Hepatocyte (in vitro differentiated cells): ENCODE measurements around the gene PHIP. TPM values are rescaled to one million over a fixed set of nuclear protein-coding genes. Genes with fewer than 3 reads are reported as not detected.
A peak's percentile ranks its signal among the peaks of the same experiment; 100 is the strongest.

Experiments used
- DNase-seq: peaks from one replicate; pipeline ENCODE4 v3.0.0-alpha.2; 2016; ENCODE audit warnings: low spot score
- H2AFZ ChIP-seq: fragments of 200-600 bp; sonication (generic); 2 replicates; pipeline ENCODE4 v1.6.0; 2016; ENCODE audit warnings: antibody characterized with exemption, mild to moderate bottlenecking
- H3K27ac ChIP-seq: fragments of 200-600 bp; sonication (generic); 2 replicates; pipeline ENCODE4 v1.5.1; 2016; ENCODE audit warnings: mild to moderate bottlenecking
- H3K27me3 ChIP-seq: fragments of 200-600 bp; sonication (generic); 2 replicates; pipeline ENCODE4 v1.6.1; 2016
- H3K36me3 ChIP-seq: fragments of 200-600 bp; sonication (generic); replicated peaks from 2 replicates; pipeline ENCODE4 v1.5.1; 2016; ENCODE audit warnings: low read depth; ENCODE audit not compliant: insufficient read depth
- H3K4me1 ChIP-seq: fragments of 200-600 bp; sonication (generic); 2 replicates; pipeline ENCODE4 v1.5.1; 2016; ENCODE audit warnings: mild to moderate bottlenecking, moderate library complexity; ENCODE audit not compliant: insufficient read depth
- H3K4me2 ChIP-seq: fragments of 200-600 bp; sonication (generic); 2 replicates; pipeline ENCODE4 v1.6.0; 2016
- H3K4me3 ChIP-seq: fragments of 200-600 bp; sonication (generic); 2 replicates; pipeline ENCODE4 v1.5.1; 2016; ENCODE audit warnings: mild to moderate bottlenecking
- H3K79me2 ChIP-seq: fragments of 200-600 bp; sonication (generic); 2 replicates; pipeline ENCODE4 v1.6.0; 2017; ENCODE audit warnings: mild to moderate bottlenecking
- H3K9me2 ChIP-seq: fragments of 200-600 bp; sonication (generic); replicated peaks from 2 replicates; pipeline ENCODE4 v1.6.0; 2017; ENCODE audit warnings: mild to moderate bottlenecking; ENCODE audit not compliant: insufficient read depth
- H3K9me3 ChIP-seq: fragments of 200-600 bp; sonication (generic); 2 replicates; pipeline ENCODE4 v1.5.1; 2016; ENCODE audit warnings: low read depth, mild to moderate bottlenecking
- H4K20me1 ChIP-seq: fragments of 200-600 bp; sonication (generic); 2 replicates; pipeline ENCODE4 v1.6.0; 2016; ENCODE audit warnings: mild to moderate bottlenecking; ENCODE audit not compliant: insufficient read depth, poor library complexity, severe bottlenecking
- EZH2 ChIP-seq: fragments of 200-600 bp; sonication (generic); IDR thresholded peaks from 2 replicates; pipeline ENCODE4 v1.6.1; 2016; ENCODE audit warnings: antibody characterized with exemption, mild to moderate bottlenecking, borderline replicate concordance
- EZH2phosphoT487 ChIP-seq: fragments of 200-600 bp; sonication (generic); IDR thresholded peaks from one replicate; pipeline ENCODE4 v1.6.1; 2018; ENCODE audit warnings: antibody characterized with exemption, mild to moderate bottlenecking, low read depth, moderate library complexity; ENCODE audit not compliant: unreplicated experiment, severe bottlenecking
- WGBS: methylation state at CpG from one replicate; pipeline ENCODE4 v1.1.6; 2016; ENCODE audit warnings: low lambda C conversion rate; ENCODE audit errors: missing lambda C conversion rate; 5-methylcytosine and 5-hydroxymethylcytosine counted together
- polyA plus RNA-seq: library from polyadenylated mRNA; unstranded; fragments of >200 nt; fragmentation: Nextera tagmentation; extraction: Ambion mirVana; gene quantifications from 2 replicates; pipeline ENCODE4 v1.2.1, GENCODE V29; 2016
- total RNA-seq: library from RNA; depleted of rRNA; stranded (reverse); fragments of >200 nt; gene quantifications from 2 replicates; pipeline ENCODE4 v1.2.3, GENCODE V29; 2014
- TF ChIP-seq, protein P1 (sequence below): fragments of 200-600 bp; sonication (generic); IDR thresholded peaks from 2 replicates; pipeline ENCODE4 v1.5.1; 2016; ENCODE audit warnings: antibody characterized with exemption, mild to moderate bottlenecking; ENCODE audit not compliant: poor library complexity

Gene PHIP
- total and polyA plus RNA-seq, 2 experiments from 2014 or later, result 15.2 to 44.4 TPM

DNA sequence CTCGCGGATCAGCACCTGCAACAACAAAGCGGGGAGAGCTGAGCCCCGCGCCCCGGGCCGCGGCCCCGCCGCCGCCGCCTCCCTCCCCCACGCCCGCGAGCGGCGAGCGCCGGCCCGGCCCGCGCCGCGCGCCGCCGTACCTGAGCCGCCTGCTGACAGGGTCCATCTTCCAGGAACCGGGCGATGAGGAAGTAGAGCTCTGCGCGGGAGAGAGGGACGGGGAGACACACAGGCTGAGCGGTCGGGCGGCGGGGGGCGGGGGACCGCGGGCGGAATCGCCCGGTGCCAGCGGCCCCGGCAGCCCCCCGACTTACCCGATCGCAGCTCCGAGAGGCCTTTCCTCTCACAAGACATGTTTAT, 359 bp downstream of the PHIP start:
- peak overlapping the region; percentile 100 for H3K27ac ChIP-seq
- H2AFZ ChIP-seq, result peak overlapping the region; percentile 77
- H3K9me2 ChIP-seq, result no peaks in the 10 kb centered on the region
- WGBS, result 0% methylated on average over 15 of the region's 49 CpGs
- peak overlapping the region; percentile 47 for H3K4me2 ChIP-seq
- H3K9me3 ChIP-seq, result no peaks in the 10 kb centered on the region
- no peaks in the 10 kb centered on the region for H3K27me3 ChIP-seq
- H4K20me1 ChIP-seq, result peaks cover 19% of the 10 kb centered on the region
- H3K4me3 ChIP-seq, result peak overlapping the region; percentile 90
- H3K4me1 ChIP-seq, result peaks cover 15% of the 10 kb centered on the region
- TF ChIP-seq, protein P1, sequence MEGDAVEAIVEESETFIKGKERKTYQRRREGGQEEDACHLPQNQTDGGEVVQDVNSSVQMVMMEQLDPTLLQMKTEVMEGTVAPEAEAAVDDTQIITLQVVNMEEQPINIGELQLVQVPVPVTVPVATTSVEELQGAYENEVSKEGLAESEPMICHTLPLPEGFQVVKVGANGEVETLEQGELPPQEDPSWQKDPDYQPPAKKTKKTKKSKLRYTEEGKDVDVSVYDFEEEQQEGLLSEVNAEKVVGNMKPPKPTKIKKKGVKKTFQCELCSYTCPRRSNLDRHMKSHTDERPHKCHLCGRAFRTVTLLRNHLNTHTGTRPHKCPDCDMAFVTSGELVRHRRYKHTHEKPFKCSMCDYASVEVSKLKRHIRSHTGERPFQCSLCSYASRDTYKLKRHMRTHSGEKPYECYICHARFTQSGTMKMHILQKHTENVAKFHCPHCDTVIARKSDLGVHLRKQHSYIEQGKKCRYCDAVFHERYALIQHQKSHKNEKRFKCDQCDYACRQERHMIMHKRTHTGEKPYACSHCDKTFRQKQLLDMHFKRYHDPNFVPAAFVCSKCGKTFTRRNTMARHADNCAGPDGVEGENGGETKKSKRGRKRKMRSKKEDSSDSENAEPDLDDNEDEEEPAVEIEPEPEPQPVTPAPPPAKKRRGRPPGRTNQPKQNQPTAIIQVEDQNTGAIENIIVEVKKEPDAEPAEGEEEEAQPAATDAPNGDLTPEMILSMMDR, result no peak
- TF ChIP-seq EZH2phosphoT487, result no peak
- peak; percentile 74 for DNase-seq
- H3K36me3 ChIP-seq, result no peaks in the 10 kb centered on the region
- peaks cover 40% of the 10 kb centered on the region for H3K79me2 ChIP-seq

DNA sequence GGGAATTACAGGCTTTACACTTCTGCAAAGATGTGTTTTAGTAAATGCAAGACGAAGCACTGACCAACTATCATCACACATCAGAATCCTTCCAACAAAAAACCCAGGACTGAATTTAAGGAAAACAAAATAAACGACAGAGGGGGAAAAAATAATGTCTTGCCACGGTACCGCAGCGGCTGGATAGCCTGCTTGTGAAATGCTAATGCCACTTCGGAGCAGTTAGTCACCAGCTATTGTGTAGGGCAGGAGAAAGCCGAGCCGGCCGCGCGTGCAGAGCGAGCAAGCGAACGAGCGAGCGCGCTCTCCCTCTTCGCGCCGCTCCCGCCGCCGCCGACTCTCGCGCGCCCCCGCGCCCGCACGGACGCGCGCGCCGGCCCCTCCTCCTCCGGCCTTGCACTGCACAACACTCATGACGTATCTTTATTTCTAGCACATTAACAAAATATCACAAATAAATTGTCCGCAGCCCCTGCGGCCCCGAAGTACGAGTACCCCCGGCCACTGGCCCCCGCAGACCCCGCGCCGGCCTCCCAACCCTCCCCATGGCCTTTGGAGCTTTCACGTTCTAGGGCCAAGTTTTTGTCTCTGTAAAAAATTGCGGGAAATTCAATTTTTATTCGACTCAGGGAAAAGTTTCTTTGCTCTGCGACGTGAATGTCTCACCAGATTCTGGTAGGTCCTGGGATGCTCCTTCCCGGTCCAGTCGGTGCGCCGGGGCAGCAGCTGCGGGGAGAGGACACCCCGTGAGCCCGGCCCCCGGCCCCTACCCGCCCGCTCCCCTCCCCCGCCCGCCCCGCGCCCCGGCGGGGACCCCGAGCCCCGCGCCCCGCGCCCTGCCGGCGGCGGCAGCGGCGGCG, 1.0 kb downstream of the PHIP start:
- Histone ChIP-seq H3K27ac (peak overlapping the region; percentile 95), H2AFZ (peak overlapping the region; percentile 80), H3K9me3 (no peaks in the 10 kb centered on the region), H3K4me2 (peak overlapping the region; percentile 86), H3K4me1 (peaks cover 15% of the 10 kb centered on the region), H3K27me3 (no peaks in the 10 kb centered on the region), H4K20me1 (peaks cover 19% of the 10 kb centered on the region), H3K9me2 (no peaks in the 10 kb centered on the region), H3K36me3 (no peaks in the 10 kb centered on the region), H3K79me2 (peaks cover 47% of the 10 kb centered on the region), H3K4me3 (peak overlapping the region; percentile 83)
- TF ChIP-seq, protein P1, result no peak
- TF ChIP-seq EZH2phosphoT487 (no peak), EZH2 (no peak)
- under 1% methylated on average over 50 of the region's 79 CpGs for WGBS
- peak; percentile 95 for DNase-seq

DNA sequence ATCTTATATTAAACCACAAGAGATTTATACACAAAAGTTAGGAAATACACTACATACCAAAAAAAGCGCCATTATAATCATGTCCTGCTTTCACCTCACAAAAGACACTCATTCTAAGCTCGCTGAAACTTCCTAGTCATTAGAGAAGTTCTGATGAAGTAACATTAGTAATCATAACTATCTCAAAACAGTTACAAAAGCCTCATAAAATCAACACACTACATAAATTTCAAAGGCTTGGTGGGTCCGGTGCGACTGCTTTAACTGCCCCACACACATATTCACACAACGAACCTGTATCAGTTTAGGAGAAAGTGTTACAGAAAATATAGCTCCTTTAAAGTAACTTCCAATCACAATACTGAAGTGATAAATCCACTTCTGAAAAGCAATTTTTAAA, 1.9 kb downstream of the PHIP start:
- Histone ChIP-seq H4K20me1 (peaks cover 19% of the 10 kb centered on the region), H3K9me3 (no peaks in the 10 kb centered on the region), H3K9me2 (no peaks in the 10 kb centered on the region), H2AFZ (peak overlapping the region; percentile 6), H3K4me2 (peak overlapping the region; percentile 86), H3K36me3 (no peaks in the 10 kb centered on the region), H3K27me3 (no peaks in the 10 kb centered on the region), H3K27ac (peak overlapping the region; percentile 82), H3K4me1 (peaks cover 15% of the 10 kb centered on the region), H3K79me2 (peaks cover 56% of the 10 kb centered on the region), H3K4me3 (peak overlapping the region; percentile 40)
- TF ChIP-seq EZH2 (no peak), EZH2phosphoT487 (no peak)
- TF ChIP-seq, protein P1, result no peak
- WGBS, result 6% methylated on average over 5 of the region's 5 CpGs
- no peak for DNase-seq
